Mesenchymal stem cell (in vitro differentiated cells and primary cell): ENCODE results near the gene GGT1.

ENCODE experiments used
- DNase-seq: peaks from one replicate; pipeline ENCODE4 v3.0.0-alpha.2; 2013
- H2AFZ ChIP-seq: one replicate; pipeline ENCODE4 v1.6.1; 2013; ENCODE audit warnings: low read depth, mild to moderate bottlenecking, control low read depth, inconsistent platforms, low read length, moderate library complexity
- H2AK5ac ChIP-seq: 2 replicates; pipeline ENCODE4 v1.6.1; 2013; ENCODE audit warnings: low read length, moderate library complexity, mild to moderate bottlenecking, inconsistent platforms; ENCODE audit not compliant: severe bottlenecking
- H2BK120ac ChIP-seq: one replicate; pipeline ENCODE4 v1.6.1; 2013; ENCODE audit warnings: low read depth, mild to moderate bottlenecking, inconsistent platforms, low read length, moderate library complexity
- H2BK12ac ChIP-seq, 2 experiments: one replicate each; pipeline ENCODE4 v1.6.1; 2013; ENCODE audit warnings: inconsistent platforms in 2 of 2, low read length in 2 of 2, mild to moderate bottlenecking in 2 of 2, moderate library complexity in 2 of 2, control low read depth in 1 of 2
- H2BK15ac ChIP-seq: one replicate; pipeline ENCODE4 v1.6.1; 2013; ENCODE audit warnings: mild to moderate bottlenecking, low read depth, inconsistent platforms; ENCODE audit not compliant: poor library complexity, severe bottlenecking
- H2BK5ac ChIP-seq: 2 replicates; pipeline ENCODE4 v1.6.1; 2013; ENCODE audit warnings: low read depth, mild to moderate bottlenecking, low read length, control low read depth, inconsistent platforms; ENCODE audit not compliant: poor library complexity, severe bottlenecking
- H3K14ac ChIP-seq, 2 experiments: one replicate each; pipeline ENCODE4 v1.6.1; 2013; ENCODE audit warnings: inconsistent platforms in 2 of 2, low read length in 2 of 2, control low read depth in 1 of 2, mild to moderate bottlenecking in 1 of 2, moderate library complexity in 1 of 2
- H3K18ac ChIP-seq, 2 experiments: one replicate each; pipeline ENCODE4 v1.6.1; 2013; ENCODE audit warnings: inconsistent platforms in 2 of 2, low read length in 2 of 2, control low read depth in 1 of 2, low read depth in 1 of 2, mild to moderate bottlenecking in 1 of 2
- H3K23ac ChIP-seq, 2 experiments: one replicate each; pipeline ENCODE4 v1.6.1; 2013; ENCODE audit warnings: inconsistent platforms in 2 of 2, low read length in 2 of 2, mild to moderate bottlenecking in 2 of 2, moderate library complexity in 2 of 2, control low read depth in 1 of 2
- H3K27ac ChIP-seq: 2 replicates; pipeline ENCODE4 v1.5.1; 2013; ENCODE audit warnings: mild to moderate bottlenecking, moderate library complexity, low read length, control low read depth, inconsistent platforms; ENCODE audit not compliant: poor library complexity, severe bottlenecking
- H3K27me3 ChIP-seq, 2 experiments: 2 replicates each; pipeline versions ENCODE4 v1.6.1 to v1.7.0; 2013; ENCODE audit warnings: low read length in 2 of 2, mild to moderate bottlenecking in 2 of 2, moderate library complexity in 2 of 2, control low read depth in 1 of 2, inconsistent platforms in 1 of 2; ENCODE audit not compliant: control insufficient read depth in 1 of 2, insufficient read depth in 1 of 2
- H3K36me3 ChIP-seq, 2 experiments: 2 replicates each; pipeline versions ENCODE4 v1.6.1 to v1.7.0; 2013; ENCODE audit warnings: low read length in 2 of 2, control low read depth in 1 of 2, inconsistent platforms in 1 of 2, low read depth in 1 of 2, mild to moderate bottlenecking in 1 of 2; ENCODE audit not compliant: insufficient read depth in 2 of 2, control insufficient read depth in 1 of 2
- H3K4ac ChIP-seq, 2 experiments: one replicate each; pipeline ENCODE4 v1.6.1; 2013; ENCODE audit warnings: inconsistent platforms in 2 of 2, low read length in 2 of 2, mild to moderate bottlenecking in 2 of 2, moderate library complexity in 2 of 2, control low read depth in 1 of 2, low read depth in 1 of 2
- H3K4me1 ChIP-seq: 2 replicates; pipeline ENCODE4 v1.6.1; 2013; ENCODE audit warnings: low read depth, low read length, control low read depth; ENCODE audit not compliant: control insufficient read depth, insufficient read depth
- H3K4me2 ChIP-seq: 2 replicates; pipeline ENCODE4 v1.6.1; 2013; ENCODE audit warnings: low read length, mild to moderate bottlenecking, inconsistent platforms; ENCODE audit not compliant: poor library complexity, severe bottlenecking
- H3K4me3 ChIP-seq, 2 experiments: 2 replicates each; pipeline versions ENCODE4 v1.5.1 to v1.7.0; 2013; ENCODE audit warnings: low read length in 2 of 2, mild to moderate bottlenecking in 2 of 2, control low read depth in 1 of 2, low read depth in 1 of 2; ENCODE audit not compliant: insufficient read depth in 1 of 2
- H3K79me1 ChIP-seq: replicated peaks from 2 replicates; pipeline ENCODE4 v1.6.1; 2013; ENCODE audit warnings: mild to moderate bottlenecking, control low read depth, low read length, inconsistent platforms; ENCODE audit not compliant: poor library complexity, severe bottlenecking
- H3K9ac ChIP-seq: 2 replicates; pipeline ENCODE4 v1.7.0; 2013; ENCODE audit warnings: mild to moderate bottlenecking, low read length, moderate library complexity
- H3K9me3 ChIP-seq: 2 replicates; pipeline ENCODE4 v1.7.0; 2013; ENCODE audit warnings: mild to moderate bottlenecking, low read length; ENCODE audit not compliant: control insufficient read depth
- H4K8ac ChIP-seq: one replicate; pipeline ENCODE4 v1.6.1; 2013; ENCODE audit warnings: inconsistent platforms, mild to moderate bottlenecking, low read length, moderate library complexity
- H4K91ac ChIP-seq: one replicate; pipeline ENCODE4 v1.6.1; 2013; ENCODE audit warnings: mild to moderate bottlenecking, low read length, inconsistent platforms
- WGBS: methylation state at CpG from one replicate; pipeline ENCODE4 v1.1.7; 2013; ENCODE audit warnings: mixed read lengths; 5-methylcytosine and 5-hydroxymethylcytosine counted together

GGT1 gene

DNA sequence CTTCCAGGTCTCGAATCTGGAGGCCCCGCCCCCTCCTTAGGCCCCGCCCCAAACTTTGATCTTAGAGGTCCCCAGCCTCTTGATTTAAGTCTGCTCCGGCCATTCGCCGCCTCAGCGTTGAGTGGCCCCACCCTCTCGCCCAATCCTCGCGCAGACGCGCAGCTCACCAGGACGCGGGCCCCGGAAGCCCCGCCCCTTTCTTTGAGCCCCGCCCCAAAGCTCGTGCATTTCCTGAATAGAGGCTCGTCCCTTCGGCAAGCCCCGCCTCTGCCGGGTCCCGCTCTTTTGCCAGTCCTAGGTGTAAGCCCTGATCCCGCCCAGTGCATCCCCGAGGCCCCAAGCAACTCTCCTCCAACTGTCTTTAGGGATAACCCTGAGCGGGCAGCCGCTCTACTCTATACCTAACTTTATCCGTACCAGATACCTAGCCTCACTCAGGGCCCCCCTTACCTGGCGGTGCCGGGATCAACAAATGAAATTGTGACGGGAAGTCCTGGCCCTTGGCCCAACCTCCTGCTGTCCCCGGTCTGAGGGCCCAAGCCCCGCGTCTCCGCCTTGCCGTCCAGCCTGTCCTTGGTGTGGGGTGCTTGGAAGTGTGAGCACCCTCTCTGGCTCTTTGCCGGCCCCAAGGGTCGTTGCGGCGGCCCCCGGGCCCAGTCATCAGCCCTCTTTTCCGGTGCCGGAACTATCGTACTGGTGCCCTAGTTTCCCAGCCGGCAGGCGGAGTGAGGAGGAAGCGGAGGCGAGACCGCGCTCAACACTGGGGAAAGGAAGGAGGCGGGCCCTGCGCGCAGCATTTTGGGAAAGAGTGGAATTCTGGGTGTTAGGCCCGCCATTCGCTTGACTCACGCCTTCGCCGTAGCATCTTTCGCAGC, 47.6 kb upstream of the GGT1 start, which contains the start of gene SNRPD3:
TSS of gene SNRPD3 (plus strand) at position 835 of the 875 bp plus-strand sequence. CDS start 1,676 bp downstream, outside the sequence.
- peak within 1 kb of the TSS in 1 of 2 experiments; percentile 89 for H3K23ac ChIP-seq
- peak within 1 kb of the TSS; percentile 81 to 98 for H3K18ac ChIP-seq
- H2BK5ac ChIP-seq, result peak within 1 kb of the TSS; percentile 49
- peak; percentile 99 for DNase-seq
- peak within 1 kb of the TSS; percentile 100 for H3K9ac ChIP-seq
- peak within 1 kb of the TSS; percentile 84 for H4K91ac ChIP-seq
- H3K9me3 ChIP-seq, result no peaks in the 10 kb centered on the region
- H3K4ac ChIP-seq, result peak within 1 kb of the TSS; percentile 54 to 96
- peaks cover 24 to 43% of the 10 kb centered on the region in 2 experiments for H3K36me3 ChIP-seq
- peak within 1 kb of the TSS; percentile 80 for H2BK120ac ChIP-seq
- H3K79me1 ChIP-seq, result peaks cover 16% of the 10 kb centered on the region
- peak within 1 kb of the TSS; percentile 79 for H2AFZ ChIP-seq
- peak within 1 kb of the TSS in 1 of 2 experiments; percentile 97 for H3K14ac ChIP-seq
- peak within 1 kb of the TSS; percentile 84 to 98 for H3K4me3 ChIP-seq
- H3K4me1 ChIP-seq, result peaks cover 22% of the 10 kb centered on the region
- H3K4me2 ChIP-seq, result peak within 1 kb of the TSS; percentile 95
- H3K27me3 ChIP-seq, result no peaks in the 10 kb centered on the region
- WGBS, result under 1% methylated on average over 53 of the region's 59 CpGs
- peak within 1 kb of the TSS; percentile 86 for H3K27ac ChIP-seq
- peak within 1 kb of the TSS; percentile 99 for H4K8ac ChIP-seq
- no peak within 1 kb of the TSS for H2AK5ac ChIP-seq
- peak within 1 kb of the TSS; percentile 65 to 74 for H2BK12ac ChIP-seq
- peak within 1 kb of the TSS; percentile 97 for H2BK15ac ChIP-seq

DNA sequence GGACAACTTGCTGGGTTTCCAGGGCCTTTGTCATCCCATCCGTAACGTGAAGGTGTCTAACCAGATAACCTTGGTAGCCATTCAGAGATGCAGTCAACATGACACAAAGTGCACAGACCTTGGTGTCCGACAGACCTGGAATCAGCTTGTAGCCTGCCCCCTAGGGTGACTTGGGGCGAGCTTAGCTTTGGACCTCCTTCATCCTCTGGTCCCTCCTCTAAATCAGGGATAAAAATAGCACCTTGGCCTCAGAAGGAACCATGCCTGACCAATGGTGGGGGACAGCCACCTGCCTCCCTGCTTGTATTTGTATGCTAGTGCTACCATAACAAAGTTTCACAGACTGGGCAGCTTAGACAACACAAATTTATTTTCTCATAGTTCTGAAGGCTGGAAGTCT, 43.5 kb upstream of the GGT1 start:
- no peak overlapping the region for H3K4me3 ChIP-seq
- H3K4me2 ChIP-seq, result no peak overlapping the region
- no peak overlapping the region for H2AK5ac ChIP-seq
- 94% methylated on average over 4 of the region's 4 CpGs for WGBS
- no peaks in the 10 kb centered on the region for H3K27me3 ChIP-seq
- no peak for DNase-seq
- H2AFZ ChIP-seq, result no peak overlapping the region
- no peak overlapping the region for H3K18ac ChIP-seq
- no peak overlapping the region for H2BK120ac ChIP-seq
- no peak overlapping the region for H2BK5ac ChIP-seq
- no peak overlapping the region for H2BK15ac ChIP-seq
- H3K27ac ChIP-seq, result no peak overlapping the region
- H2BK12ac ChIP-seq, result no peak overlapping the region
- H3K23ac ChIP-seq, result no peak overlapping the region
- H3K36me3 ChIP-seq, result peaks cover 32 to 54% of the 10 kb centered on the region in 2 experiments
- peaks cover 1% of the 10 kb centered on the region for H3K79me1 ChIP-seq
- no peak overlapping the region for H3K4ac ChIP-seq
- H4K8ac ChIP-seq, result no peak overlapping the region
- H3K9me3 ChIP-seq, result no peaks in the 10 kb centered on the region
- H4K91ac ChIP-seq, result no peak overlapping the region
- peaks cover 1% of the 10 kb centered on the region for H3K4me1 ChIP-seq
- H3K14ac ChIP-seq, result no peak overlapping the region
- H3K9ac ChIP-seq, result no peak overlapping the region

DNA sequence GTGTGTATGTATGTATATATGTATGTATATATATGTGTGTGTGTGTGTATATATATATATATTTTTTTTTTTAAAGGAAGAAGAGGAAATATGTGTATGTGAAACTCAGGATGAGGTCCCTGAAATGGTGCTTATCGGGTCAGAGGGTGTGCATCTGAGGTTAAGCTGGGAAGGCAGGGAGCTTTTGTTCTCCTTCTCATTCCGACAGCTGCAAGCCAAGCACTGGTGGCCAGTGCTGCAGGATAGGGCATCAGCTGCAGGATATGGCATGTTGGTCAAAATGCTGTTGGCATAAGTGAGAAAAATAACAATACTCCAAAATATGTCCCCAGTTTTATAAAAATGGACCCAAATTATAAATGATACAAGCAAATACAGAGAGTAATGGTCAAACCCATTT, 39.7 kb upstream of the GGT1 start:
- no peak overlapping the region for H3K4me3 ChIP-seq
- no peak overlapping the region for H3K27ac ChIP-seq
- no peak overlapping the region for H3K23ac ChIP-seq
- H2BK120ac ChIP-seq, result no peak overlapping the region
- H4K8ac ChIP-seq, result peak overlapping the region; percentile 27
- H3K9ac ChIP-seq, result no peak overlapping the region
- no peak overlapping the region for H3K4ac ChIP-seq
- no peak for DNase-seq
- no peak overlapping the region for H2BK15ac ChIP-seq
- H3K9me3 ChIP-seq, result no peaks in the 10 kb centered on the region
- peaks cover 11% of the 10 kb centered on the region for H3K79me1 ChIP-seq
- H2BK12ac ChIP-seq, result no peak overlapping the region
- H3K27me3 ChIP-seq, result no peaks in the 10 kb centered on the region
- H3K4me1 ChIP-seq, result peaks cover 8% of the 10 kb centered on the region
- H3K36me3 ChIP-seq, result peaks cover 42 to 70% of the 10 kb centered on the region in 2 experiments
- H4K91ac ChIP-seq, result no peak overlapping the region
- 100% methylated on average over 1 of the region's 2 CpGs for WGBS
- H3K4me2 ChIP-seq, result no peak overlapping the region
- no peak overlapping the region for H3K18ac ChIP-seq
- no peak overlapping the region for H2AK5ac ChIP-seq
- H2AFZ ChIP-seq, result no peak overlapping the region
- no peak overlapping the region for H3K14ac ChIP-seq
- H2BK5ac ChIP-seq, result no peak overlapping the region

DNA sequence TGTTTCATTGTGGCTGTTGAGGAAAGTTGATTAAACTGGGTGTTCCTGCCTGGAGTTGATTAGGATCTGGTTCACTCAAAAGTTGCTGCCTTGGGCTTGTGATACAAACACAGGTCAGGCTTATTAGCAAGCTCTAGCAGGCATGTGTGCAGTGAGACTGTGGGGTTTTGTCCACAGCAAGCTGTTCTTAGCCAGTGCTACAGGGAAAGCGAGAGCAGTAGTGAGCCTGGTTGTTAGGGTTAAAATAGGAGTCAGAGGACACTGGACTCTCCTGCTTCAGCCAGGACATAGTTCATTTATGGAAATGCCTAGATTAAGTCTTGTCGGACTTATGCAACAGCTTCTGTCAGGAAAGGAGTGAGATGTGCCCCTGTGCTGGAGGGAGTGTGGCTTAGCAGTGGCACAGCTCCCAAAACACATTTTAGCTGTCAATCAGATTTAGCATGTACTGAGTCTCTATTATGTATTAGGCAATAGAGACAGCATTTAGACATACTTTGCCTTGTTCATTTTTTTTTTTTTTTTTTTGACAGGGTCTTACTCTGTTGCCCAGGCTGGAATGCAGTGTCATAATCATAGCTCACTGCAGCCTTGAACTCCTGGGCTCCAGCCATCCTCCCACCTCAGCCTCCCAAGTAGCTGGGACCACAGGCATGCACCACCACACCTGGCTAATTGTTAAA, 38.5 kb upstream of the GGT1 start:
- no peaks in the 10 kb centered on the region for H3K27me3 ChIP-seq
- peak; percentile 12 for DNase-seq
- no peak overlapping the region for H2BK120ac ChIP-seq
- peak overlapping the region in 1 of 2 experiments; percentile 53 for H3K4ac ChIP-seq
- H3K23ac ChIP-seq, result no peak overlapping the region
- H2BK15ac ChIP-seq, result no peak overlapping the region
- H3K4me2 ChIP-seq, result no peak overlapping the region
- no peak overlapping the region for H2AFZ ChIP-seq
- no peak overlapping the region for H4K8ac ChIP-seq
- H4K91ac ChIP-seq, result no peak overlapping the region
- 98% methylated on average over 2 of the region's 2 CpGs for WGBS
- H3K36me3 ChIP-seq, result peaks cover 41 to 68% of the 10 kb centered on the region in 2 experiments
- no peak overlapping the region for H3K4me3 ChIP-seq
- H3K79me1 ChIP-seq, result peaks cover 17% of the 10 kb centered on the region
- no peak overlapping the region for H3K9ac ChIP-seq
- H3K14ac ChIP-seq, result no peak overlapping the region
- H2AK5ac ChIP-seq, result no peak overlapping the region
- no peak overlapping the region for H3K27ac ChIP-seq
- no peak overlapping the region for H2BK5ac ChIP-seq
- no peak overlapping the region for H3K18ac ChIP-seq
- H2BK12ac ChIP-seq, result no peak overlapping the region
- H3K9me3 ChIP-seq, result no peaks in the 10 kb centered on the region
- peaks cover 7% of the 10 kb centered on the region for H3K4me1 ChIP-seq
